SKM-1 treated with dmso at 0.1 percent for 144 hours (cell line): ENCODE results near the gene OR10G3.
"Not testable (repeated sequence)": the region's sequence is repeated elsewhere in the genome, so short reads cannot be mapped to it uniquely, and the experiment has no call there.

Experiments
- DNase-seq: peaks from one replicate; lab custom pipeline; 2025; ENCODE audit not compliant: unreplicated experiment; lab: John Stamatoyannopoulos, UW

The OR10G3 gene

GRCh38 chr14:21579976-21580375 is at the start of gene OR10G3:
OR10G3 (minus strand) TSS chr14:21580076; CDS start chr14:21570744, 9,332 bp downstream.
- DNase-seq, result no peak

DNA sequence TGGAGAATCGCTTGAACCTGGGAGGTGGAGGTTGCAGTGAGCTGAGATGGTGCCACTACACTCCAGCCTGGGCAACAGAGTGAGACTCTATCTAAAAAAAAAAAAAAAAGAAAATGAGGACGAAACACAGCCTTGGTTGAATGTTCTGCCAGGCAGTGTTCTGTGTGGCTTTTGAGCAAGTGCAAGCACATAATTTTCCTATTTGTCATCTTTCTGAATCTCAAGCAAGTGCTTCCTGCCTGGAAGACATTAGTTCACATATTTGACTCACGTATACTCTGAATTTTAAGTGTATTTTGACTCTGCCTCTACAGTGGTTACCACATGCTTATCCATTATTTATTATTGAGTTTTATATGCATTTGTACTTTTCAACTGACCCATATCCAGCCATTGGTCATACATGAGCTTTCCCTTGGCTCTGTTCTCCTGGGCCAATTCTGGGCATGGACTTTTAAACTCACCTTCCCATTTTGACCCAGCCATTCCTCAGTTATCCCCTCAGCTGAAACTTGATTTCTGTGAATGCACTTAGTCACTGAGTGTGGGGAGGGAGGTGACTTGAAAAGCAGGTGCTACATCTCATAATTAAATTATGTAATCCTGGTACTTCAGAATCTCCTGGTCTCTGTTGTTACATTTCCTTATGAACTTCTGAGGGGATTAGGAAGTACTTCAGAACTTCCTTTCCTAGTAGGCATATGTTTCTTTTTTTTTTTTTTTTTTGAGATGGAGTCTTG is 46.8 kb upstream of the OR10G3 start:
- no peak for DNase-seq

- DNase-seq, result no peak
Observed at GRCh38 chr14:21617614-21618013, 37.7 kb upstream of the OR10G3 start.

DNA sequence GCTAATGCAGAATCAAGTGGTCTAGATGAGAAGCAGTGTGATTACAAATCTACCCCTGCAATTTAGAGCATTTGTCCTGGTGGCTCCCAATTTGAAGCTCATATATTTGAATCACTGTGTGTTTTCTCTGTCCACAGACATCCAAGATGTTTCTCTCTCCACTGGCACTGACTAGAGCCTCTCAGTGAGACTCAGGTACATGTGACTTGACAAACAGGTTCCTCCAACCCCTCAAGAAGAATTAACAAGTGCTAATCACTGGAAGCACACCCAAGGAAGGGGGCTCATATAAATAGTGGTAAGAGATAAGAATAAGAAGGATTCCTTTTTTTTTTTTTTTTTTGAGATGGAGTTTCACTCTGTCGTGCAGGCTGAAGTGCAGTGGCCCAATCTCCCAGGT is 34.4 kb upstream of the OR10G3 start:
- DNase-seq, result no peak

GRCh38 chr14:21612324-21612723 is 32.4 kb upstream of the OR10G3 start:
- DNase-seq, result no peak

DNA sequence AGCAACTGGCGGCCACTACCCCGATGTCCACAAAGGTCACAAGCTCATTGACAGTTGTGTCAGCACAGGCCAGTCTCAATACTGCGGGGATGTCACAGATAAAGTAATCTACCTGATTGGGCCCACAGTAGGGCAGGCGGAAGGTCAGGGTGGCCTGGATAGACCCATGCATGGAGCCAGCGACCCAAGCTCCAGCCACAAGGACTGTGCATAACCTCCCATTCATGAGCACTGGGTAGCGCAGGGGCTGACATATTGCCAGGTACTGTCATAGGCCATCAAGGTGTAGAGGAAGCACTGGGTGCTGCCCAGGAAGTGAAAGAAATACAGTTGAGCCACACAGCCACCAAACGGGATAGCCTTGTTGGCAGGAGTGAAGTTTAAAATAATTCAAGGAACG is 22.3 kb upstream of the OR10G3 start:
- DNase-seq, result not testable (repeated sequence)

DNA sequence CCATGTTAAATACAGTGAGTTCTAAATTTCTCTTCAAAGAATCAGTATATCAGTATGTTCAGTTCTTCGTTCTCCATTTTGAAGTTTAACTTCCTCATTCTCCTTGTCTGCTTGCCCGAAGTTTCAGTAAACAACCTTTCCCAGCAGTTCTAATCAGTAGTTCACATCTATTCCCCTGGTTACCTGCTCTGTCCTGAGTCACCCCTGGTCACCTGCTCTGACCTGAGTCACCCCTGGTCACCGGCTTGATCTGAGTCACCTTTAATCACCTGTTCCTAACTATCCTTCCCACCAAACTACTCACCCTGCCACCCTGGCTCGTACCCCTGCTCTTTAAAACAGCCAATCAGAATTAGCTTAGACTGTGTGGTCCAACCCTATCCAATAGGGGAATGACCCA is 9.4 kb upstream of the OR10G3 start:
- no peak for DNase-seq

- no peak for DNase-seq
Observed at GRCh38 chr14:21575661-21576060, 4.2 kb downstream of the OR10G3 start.

DNA sequence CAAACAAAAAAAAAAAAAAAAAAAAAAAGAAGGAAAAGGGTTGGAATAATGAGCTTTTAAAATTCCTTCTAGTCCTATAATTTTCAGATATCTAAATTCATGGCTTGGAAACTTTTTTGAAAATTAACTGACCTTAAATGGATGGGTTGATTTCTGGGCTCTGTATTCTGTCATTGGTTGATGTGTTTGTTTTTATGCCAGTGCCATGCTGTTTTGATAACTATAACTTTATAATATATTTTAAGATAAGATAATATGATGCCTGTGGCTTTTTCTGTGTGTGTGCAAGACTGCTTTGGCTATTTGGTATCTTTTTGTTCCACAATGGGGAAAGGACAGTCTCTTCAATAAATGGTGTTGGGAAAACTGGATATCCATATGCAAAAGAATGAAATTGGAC is 7.3 kb downstream of the OR10G3 start:
- DNase-seq, result no peak

- DNase-seq, result no peak
Observed at GRCh38 chr14:21558703-21559170, 21.1 kb downstream of the OR10G3 start.

DNA sequence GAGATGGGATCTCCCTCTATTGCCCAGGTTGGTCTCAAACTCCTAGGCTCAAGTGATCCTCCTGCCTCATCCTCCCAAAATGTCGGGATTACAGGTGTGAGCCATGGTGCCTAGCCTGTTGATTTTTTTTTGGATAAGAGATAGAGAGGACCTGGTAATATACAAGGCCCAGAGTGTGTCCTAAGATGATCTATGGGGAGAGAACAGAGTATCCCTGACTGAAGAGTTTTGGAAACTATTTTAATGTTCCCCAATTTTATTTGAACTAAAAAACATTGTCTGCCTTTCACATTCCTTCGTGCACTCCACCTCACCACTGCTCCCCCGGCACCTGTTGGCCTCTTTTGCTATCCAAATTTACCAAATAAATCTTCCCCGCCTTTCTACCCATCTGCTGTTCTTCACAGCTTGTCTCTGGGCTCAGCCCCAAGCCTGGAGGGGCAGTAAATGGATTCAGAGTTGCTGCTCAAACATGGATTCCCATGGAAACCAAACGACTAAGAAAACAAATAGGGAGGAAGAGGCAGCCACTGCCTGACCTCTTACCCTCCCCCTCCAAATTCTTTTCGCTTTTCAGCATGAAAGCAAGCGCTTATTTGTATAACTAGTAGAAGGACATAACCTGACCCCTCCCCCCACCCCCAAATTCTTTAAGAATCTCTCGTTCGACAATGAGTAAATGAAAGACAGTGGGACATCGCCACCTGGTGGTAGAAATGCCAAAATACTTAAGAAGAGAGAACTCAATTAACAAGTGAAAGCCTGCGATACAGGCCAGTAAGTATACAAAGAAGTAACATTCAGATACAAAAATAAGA is 22.6 kb downstream of the OR10G3 start:
- peak; percentile 28 for DNase-seq

- no peak for DNase-seq
Observed at GRCh38 chr14:21556378-21557083, 23.3 kb downstream of the OR10G3 start.

GRCh38 chr14:21553266-21553665 is 26.6 kb downstream of the OR10G3 start:
- DNase-seq, result no peak

GRCh38 chr14:21544588-21544987 is 35.3 kb downstream of the OR10G3 start:
- DNase-seq, result not testable (repeated sequence)

DNA sequence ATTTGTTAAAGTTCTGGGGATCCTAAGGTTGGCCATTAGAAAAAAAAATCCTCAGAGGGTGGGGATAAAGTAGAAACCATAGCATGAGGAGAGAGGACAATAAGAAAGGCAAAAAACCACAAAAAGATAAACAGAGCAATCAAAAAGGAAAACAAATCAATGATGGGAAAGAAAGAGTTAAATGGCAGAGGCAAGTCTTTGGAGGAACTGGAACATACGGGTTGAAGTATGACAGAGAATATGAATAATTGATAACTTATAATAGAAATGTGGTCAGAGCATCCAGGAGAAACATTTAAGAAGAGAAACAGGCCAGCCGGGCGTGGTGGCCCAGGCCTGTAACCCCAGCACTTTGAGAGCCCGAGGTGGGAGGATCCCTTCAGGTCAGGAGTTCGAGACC is 35.9 kb downstream of the OR10G3 start:
- DNase-seq, result no peak

- DNase-seq, result no peak
Observed at GRCh38 chr14:21543521-21543960, 36.3 kb downstream of the OR10G3 start.

DNA sequence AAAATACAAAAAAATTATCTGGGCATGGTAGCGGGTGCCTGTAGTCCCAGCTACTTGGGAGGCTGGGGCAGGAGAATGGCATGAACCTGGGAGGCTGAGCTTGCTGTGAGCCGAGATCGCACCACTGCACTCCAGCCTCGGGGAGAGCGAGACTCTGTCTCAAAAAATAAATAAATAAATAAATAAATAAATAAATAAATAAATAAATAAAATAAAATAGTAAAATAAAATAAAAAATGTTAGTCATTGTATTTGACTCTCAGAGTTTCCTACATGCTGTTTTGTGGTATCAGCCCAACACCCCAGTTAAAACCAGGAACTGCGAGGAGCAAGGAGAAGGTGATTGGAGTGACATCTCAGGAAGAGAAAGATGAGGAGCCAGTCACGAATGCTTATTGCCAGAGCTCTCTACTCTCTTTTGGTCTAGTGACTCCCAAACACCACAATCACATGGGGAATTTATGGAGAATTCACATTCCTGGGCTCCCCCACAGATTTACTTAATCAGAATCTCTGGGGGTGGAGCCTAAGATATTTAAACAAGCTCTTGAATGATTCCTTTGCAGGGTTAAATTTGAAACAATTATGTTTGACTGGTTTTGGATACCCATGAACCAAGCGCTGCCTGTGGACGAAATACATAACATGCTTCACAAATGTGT is 38.3 kb downstream of the OR10G3 start:
- DNase-seq, result no peak

- no peak for DNase-seq
Observed at GRCh38 chr14:21539189-21539940, 40.5 kb downstream of the OR10G3 start.

DNA sequence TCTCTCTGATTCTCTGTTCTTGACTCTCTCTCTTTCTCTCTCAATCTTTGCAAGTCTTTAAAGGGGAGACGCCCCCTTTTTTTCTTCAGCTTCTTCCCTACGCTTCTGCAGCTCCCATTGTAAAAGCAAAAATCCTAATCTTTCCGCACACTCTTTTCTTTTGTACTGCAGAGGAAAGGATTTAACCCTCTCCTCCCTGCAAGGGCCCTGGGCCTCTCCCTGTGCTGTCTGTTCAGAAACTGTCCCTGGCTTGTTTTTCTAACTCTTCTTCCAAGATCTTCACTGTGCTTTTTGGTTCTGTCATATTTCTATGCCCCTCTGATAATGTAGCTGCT is 42.8 kb downstream of the OR10G3 start:
- DNase-seq, result no peak

- DNase-seq, result no peak
Observed at GRCh38 chr14:21536418-21537089, 43.3 kb downstream of the OR10G3 start.
